Calu3 (cell line): ENCODE data around the gene BICD2. TPM values are rescaled to one million over a fixed set of nuclear protein-coding genes. Genes with fewer than 3 reads are reported as not detected.

Experiments used
- BruUV-seq: library from RNA; stranded (reverse); fragments of 400-500 nt; replicated peaks from 2 replicates; lab custom pipeline; 2021; lab: Mats Ljungman, UMichigan
- CTCF ChIA-PET: fragments of 300-600 bp; sonication (Branson Sonifier 250); formaldehyde crosslinking; loops from one replicate; lab custom pipeline; 2022; ENCODE audit warnings: antibody characterized with exemption; lab: Charles Lee
- DNase-seq: peaks from one replicate; pipeline ENCODE4 v3.0.0; 2022
- H3K27ac Mint-ChIP-seq: one replicate; pipeline ENCODE4 v1.8.0; 2022; ENCODE audit warnings: mixed read lengths; ENCODE audit not compliant: unreplicated experiment
- H3K27me3 Mint-ChIP-seq: one replicate; pipeline ENCODE4 v1.8.0; 2022; ENCODE audit warnings: mixed read lengths; ENCODE audit not compliant: unreplicated experiment
- H3K36me3 Mint-ChIP-seq: one replicate; pipeline ENCODE4 v1.8.0; 2022; ENCODE audit warnings: mild to moderate bottlenecking, moderate library complexity, mixed read lengths; ENCODE audit not compliant: insufficient read depth, unreplicated experiment
- H3K4me1 Mint-ChIP-seq: one replicate; pipeline ENCODE4 v1.8.0; 2022; ENCODE audit warnings: mild to moderate bottlenecking, low read depth, mixed read lengths; ENCODE audit not compliant: unreplicated experiment
- H3K4me3 Mint-ChIP-seq: one replicate; pipeline ENCODE4 v1.8.0; 2022; ENCODE audit warnings: mild to moderate bottlenecking, low read depth, moderate library complexity, mixed read lengths; ENCODE audit not compliant: unreplicated experiment
- H3K9me3 Mint-ChIP-seq: one replicate; pipeline ENCODE4 v1.8.0; 2022; ENCODE audit warnings: low read depth, mixed read lengths; ENCODE audit not compliant: unreplicated experiment
- intact Hi-C: fragments of 100-400 bp; cut with micrococcal nuclease; formaldehyde crosslinking; loops from one replicate; pipeline ENCODE4 v1.10.0; 2022; ENCODE audit not compliant: unreplicated experiment
- total RNA-seq: library from RNA; stranded (reverse); gene quantifications from 2 replicates; pipeline ENCODE4 v1.2.3, GENCODE V29; 2022
- TF ChIP-seq, protein P1 (sequence below): fragments of 200-600 bp; IDR thresholded peaks from one replicate; pipeline ENCODE4 v1.8.0; 2022; ENCODE audit warnings: antibody characterized with exemption; ENCODE audit not compliant: unreplicated experiment

The BICD2 gene
- total RNA-seq, 1 experiment from 2014 or later, result 21.9 TPM

DNA sequence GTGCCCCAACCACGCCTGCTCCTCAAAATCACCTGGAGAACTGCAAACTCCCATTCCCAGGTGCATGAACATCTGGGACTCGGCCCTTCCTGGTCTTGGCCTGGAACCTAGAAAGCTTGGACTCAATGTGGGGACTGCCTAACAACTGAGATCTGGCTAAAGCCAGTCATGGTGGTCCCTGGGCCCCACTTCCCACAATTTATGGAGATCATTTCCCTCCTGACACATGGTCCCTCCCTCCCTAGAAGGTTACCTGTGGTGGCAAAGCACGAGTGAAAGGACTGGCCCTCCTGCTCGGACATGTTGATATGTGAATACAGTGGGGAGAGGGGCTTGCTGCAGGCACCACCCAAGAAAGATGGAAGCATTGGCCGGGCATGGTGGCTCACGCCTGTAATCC lies 18.8 kb downstream of the BICD2 start:
- Mint-ChIP-seq H3K27ac (no peak overlapping the region), H3K27me3 (no peaks in the 10 kb centered on the region), H3K9me3 (no peaks in the 10 kb centered on the region), H3K36me3 (no peaks in the 10 kb centered on the region), H3K4me1 (peaks cover 26% of the 10 kb centered on the region), H3K4me3 (no peak overlapping the region)
- no TSS peak for BruUV-seq
- TF ChIP-seq, protein P1, sequence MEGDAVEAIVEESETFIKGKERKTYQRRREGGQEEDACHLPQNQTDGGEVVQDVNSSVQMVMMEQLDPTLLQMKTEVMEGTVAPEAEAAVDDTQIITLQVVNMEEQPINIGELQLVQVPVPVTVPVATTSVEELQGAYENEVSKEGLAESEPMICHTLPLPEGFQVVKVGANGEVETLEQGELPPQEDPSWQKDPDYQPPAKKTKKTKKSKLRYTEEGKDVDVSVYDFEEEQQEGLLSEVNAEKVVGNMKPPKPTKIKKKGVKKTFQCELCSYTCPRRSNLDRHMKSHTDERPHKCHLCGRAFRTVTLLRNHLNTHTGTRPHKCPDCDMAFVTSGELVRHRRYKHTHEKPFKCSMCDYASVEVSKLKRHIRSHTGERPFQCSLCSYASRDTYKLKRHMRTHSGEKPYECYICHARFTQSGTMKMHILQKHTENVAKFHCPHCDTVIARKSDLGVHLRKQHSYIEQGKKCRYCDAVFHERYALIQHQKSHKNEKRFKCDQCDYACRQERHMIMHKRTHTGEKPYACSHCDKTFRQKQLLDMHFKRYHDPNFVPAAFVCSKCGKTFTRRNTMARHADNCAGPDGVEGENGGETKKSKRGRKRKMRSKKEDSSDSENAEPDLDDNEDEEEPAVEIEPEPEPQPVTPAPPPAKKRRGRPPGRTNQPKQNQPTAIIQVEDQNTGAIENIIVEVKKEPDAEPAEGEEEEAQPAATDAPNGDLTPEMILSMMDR, result no peak
- no peak for DNase-seq
- intact Hi-C loops, result no loop called here
- CTCF ChIA-PET, result no interaction called here

- no peaks in the 10 kb centered on the region for H3K9me3 Mint-ChIP-seq
- no TSS peak for BruUV-seq
- CTCF ChIA-PET, result no interaction called here
- H3K27ac Mint-ChIP-seq, result no peak overlapping the region
- peaks cover 26% of the 10 kb centered on the region for H3K4me1 Mint-ChIP-seq
- no peaks in the 10 kb centered on the region for H3K36me3 Mint-ChIP-seq
- no peaks in the 10 kb centered on the region for H3K27me3 Mint-ChIP-seq
- no peak for DNase-seq
- H3K4me3 Mint-ChIP-seq, result no peak overlapping the region
- intact Hi-C loops, result no loop called here
- TF ChIP-seq, protein P1, result no peak
Observed at GRCh38 chr9:92745331-92745730, 19.3 kb downstream of the BICD2 start.

GRCh38 chr9:92740969-92741368 lies 23.7 kb downstream of the BICD2 start:
- no peaks in the 10 kb centered on the region for H3K36me3 Mint-ChIP-seq
- H3K27ac Mint-ChIP-seq, result no peak overlapping the region
- no TSS peak for BruUV-seq
- no peak overlapping the region for H3K4me3 Mint-ChIP-seq
- TF ChIP-seq, protein P1, result no peak
- no peak for DNase-seq
- H3K27me3 Mint-ChIP-seq, result no peaks in the 10 kb centered on the region
- no peaks in the 10 kb centered on the region for H3K9me3 Mint-ChIP-seq
- CTCF ChIA-PET, result no interaction called here
- intact Hi-C loops, result no loop called here
- H3K4me1 Mint-ChIP-seq, result no peaks in the 10 kb centered on the region

DNA sequence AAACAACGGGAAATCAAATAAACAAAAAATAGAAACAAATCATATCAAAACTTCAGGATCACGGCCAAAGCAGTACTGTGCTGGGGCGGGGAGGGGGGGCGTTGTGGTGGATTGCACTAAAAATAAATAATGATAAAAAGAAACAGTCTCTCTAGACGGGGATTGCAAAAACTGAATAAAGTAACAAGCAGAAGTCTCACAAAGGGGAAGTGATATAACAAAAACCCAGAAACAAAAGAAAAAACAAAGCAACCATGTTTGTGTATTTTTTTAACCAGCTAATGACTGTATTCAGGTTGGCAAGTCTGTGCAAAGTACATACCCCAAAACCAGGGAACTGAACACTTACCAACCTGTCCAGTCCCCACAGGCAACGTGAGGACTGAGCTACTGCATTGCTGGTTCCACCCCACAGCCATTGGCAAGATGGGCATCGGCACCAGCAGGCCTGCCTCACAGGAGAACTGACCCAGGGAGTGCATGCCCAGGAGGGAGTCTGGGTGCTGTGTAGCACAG lies 24.1 kb downstream of the BICD2 start:
- Mint-ChIP-seq H3K9me3 (no peaks in the 10 kb centered on the region), H3K36me3 (no peaks in the 10 kb centered on the region), H3K27ac (no peak overlapping the region), H3K4me1 (peaks cover under 1% of the 10 kb centered on the region), H3K4me3 (no peak overlapping the region), H3K27me3 (no peaks in the 10 kb centered on the region)
- BruUV-seq, result no TSS peak
- CTCF ChIA-PET, result no interaction called here
- no peak for DNase-seq
- intact Hi-C loops, result no loop called here
- TF ChIP-seq, protein P1, result no peak
